K562 (cell line): Measurements from ENCODE around the gene SNPH.
"Not testable (repeated sequence)": the region's sequence is repeated elsewhere in the genome, so short reads cannot be mapped to it uniquely, and the experiment has no call there.

Experiments used
- POLR2A ChIP-seq: fragments of 450-650 bp; conservative IDR thresholded peaks from 2 replicates; pipeline ENCODE4 v1.6.1; 2016
- ZKSCAN3 ChIP-seq: fragments of 250-450 bp; sonication (Bioruptor Pico); IDR thresholded peaks from 2 replicates; pipeline ENCODE4 v1.4.0; 2020
- TF ChIP-seq, protein P1 (sequence below), 3 experiments: IDR thresholded peaks in 2 of 3; conservative IDR thresholded peaks in 1 of 3; 2 replicates each; pipeline ENCODE4 v1.5.1; 2011 to 2012; ENCODE audit warnings: low read length in 3 of 3, mild to moderate bottlenecking in 3 of 3, control low read depth in 2 of 3, improper control_type of control experiment in 1 of 3, inconsistent platforms in 1 of 3, low read depth in 1 of 3, mixed read lengths in 1 of 3, moderate library complexity in 1 of 3; ENCODE audit not compliant: insufficient read depth in 2 of 3

DNA sequence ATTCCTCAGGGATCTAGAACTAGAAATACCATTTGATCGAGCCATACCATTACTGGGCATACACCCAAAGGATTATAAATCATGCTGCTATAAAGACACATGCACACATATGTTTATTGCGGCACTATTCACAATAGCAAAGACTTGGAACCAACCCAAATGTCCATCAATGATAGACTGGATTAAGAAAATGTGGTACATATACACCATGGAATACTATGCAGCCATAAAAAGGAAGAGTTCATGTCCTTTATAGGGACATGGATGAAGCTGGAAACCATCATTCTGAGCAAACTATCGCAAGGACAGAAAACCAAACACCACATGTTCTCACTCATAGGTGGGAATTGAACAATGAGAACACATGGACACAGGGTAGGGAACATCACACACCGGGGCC, 43.3 kb upstream of the SNPH start:
- TF ChIP-seq, protein P1, sequence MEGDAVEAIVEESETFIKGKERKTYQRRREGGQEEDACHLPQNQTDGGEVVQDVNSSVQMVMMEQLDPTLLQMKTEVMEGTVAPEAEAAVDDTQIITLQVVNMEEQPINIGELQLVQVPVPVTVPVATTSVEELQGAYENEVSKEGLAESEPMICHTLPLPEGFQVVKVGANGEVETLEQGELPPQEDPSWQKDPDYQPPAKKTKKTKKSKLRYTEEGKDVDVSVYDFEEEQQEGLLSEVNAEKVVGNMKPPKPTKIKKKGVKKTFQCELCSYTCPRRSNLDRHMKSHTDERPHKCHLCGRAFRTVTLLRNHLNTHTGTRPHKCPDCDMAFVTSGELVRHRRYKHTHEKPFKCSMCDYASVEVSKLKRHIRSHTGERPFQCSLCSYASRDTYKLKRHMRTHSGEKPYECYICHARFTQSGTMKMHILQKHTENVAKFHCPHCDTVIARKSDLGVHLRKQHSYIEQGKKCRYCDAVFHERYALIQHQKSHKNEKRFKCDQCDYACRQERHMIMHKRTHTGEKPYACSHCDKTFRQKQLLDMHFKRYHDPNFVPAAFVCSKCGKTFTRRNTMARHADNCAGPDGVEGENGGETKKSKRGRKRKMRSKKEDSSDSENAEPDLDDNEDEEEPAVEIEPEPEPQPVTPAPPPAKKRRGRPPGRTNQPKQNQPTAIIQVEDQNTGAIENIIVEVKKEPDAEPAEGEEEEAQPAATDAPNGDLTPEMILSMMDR (IDR thresholded peaks at IDR 0.05 in 2 of 3, conservative IDR thresholded peaks at IDR 0.05 in 1 of 3; ENCODE audit: insufficient read depth in 2 of 3, low read depth in 1 of 3, low read length in 3 of 3), result not testable (repeated sequence)
- not testable (repeated sequence) for TF ChIP-seq ZKSCAN3 (CRISPR knock-in tag); POLR2A
